ENCODE data around the gene LYSMD2. TPM values are rescaled to one million over a fixed set of nuclear protein-coding genes. Genes with fewer than 3 reads are reported as not detected.

The LYSMD2 gene
- total RNA-seq, 4 donors from 2014 or later, result 12.7 to 26.4 (median 16.0) TPM

DNA sequence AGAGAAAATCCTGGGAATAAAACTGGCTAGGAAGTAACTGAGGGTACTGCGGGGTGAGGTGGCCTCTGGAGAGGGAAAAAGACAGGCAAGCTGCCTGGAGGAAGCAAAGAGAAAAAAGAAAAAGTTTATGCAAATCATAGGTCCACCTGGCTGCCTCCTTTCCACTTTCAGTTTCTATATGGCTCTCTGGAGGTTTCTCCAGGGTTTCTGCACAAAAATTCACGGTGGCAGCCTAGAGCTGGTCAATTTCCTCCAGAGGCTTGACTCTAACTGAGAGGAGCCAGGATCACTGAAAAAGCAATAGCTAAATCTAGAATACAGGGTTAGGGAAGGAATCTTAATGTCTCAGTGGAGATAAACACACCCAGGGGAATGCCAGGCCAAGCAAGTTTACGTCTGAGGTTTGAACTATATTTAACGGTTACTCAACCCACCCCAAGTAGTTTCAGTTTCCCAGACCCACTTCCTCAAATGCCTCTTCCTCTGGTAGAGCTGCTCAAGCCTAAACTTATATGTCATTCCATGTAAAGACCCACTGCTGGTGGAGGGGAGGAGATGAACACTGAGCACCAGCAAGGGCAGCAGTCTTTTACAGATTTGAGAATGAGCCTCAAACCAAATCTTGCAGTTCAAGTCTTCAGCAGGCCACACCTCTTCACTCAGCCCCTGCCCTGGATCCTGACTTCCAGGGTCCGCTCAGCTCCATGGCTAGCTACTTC is 5.7 kb downstream of the LYSMD2 start:
- no peaks in the 10 kb centered on the region for H3K27me3 ChIP-seq
- H3K36me3 ChIP-seq, result no peaks in the 10 kb centered on the region
- no peaks in the 10 kb centered on the region for H3K9me3 ChIP-seq
- peak in 2 of 3 donors; percentile 50 to 58 for DNase-seq
- no peak for TF ChIP-seq CTCF (IDR thresholded peaks at IDR 0.05)
- no peak for TF ChIP-seq POLR2A (IDR thresholded peaks at IDR 0.05)
- H3K4me1 ChIP-seq, result peaks cover 0 to 38% (median 18%) of the 10 kb centered on the region in 4 donors
- peak overlapping the region; percentile 10 to 40 (median 34) for H3K4me3 ChIP-seq
- peak overlapping the region; percentile 76 to 85 (median 82) for H3K27ac ChIP-seq

GRCh38 chr15:51727141-51727897 is 10.1 kb downstream of the LYSMD2 start:
- TF ChIP-seq CTCF (IDR thresholded peaks at IDR 0.05), result no peak
- TF ChIP-seq POLR2A (IDR thresholded peaks at IDR 0.05), result no peak
- no peak overlapping the region for H3K4me3 ChIP-seq
- H3K36me3 ChIP-seq, result no peaks in the 10 kb centered on the region
- H3K27ac ChIP-seq, result no peak overlapping the region
- DNase-seq, result no peak
- H3K4me1 ChIP-seq, result peaks cover 0 to 32% (median 9%) of the 10 kb centered on the region in 4 donors
- H3K27me3 ChIP-seq, result no peaks in the 10 kb centered on the region
- no peaks in the 10 kb centered on the region for H3K9me3 ChIP-seq

DNA sequence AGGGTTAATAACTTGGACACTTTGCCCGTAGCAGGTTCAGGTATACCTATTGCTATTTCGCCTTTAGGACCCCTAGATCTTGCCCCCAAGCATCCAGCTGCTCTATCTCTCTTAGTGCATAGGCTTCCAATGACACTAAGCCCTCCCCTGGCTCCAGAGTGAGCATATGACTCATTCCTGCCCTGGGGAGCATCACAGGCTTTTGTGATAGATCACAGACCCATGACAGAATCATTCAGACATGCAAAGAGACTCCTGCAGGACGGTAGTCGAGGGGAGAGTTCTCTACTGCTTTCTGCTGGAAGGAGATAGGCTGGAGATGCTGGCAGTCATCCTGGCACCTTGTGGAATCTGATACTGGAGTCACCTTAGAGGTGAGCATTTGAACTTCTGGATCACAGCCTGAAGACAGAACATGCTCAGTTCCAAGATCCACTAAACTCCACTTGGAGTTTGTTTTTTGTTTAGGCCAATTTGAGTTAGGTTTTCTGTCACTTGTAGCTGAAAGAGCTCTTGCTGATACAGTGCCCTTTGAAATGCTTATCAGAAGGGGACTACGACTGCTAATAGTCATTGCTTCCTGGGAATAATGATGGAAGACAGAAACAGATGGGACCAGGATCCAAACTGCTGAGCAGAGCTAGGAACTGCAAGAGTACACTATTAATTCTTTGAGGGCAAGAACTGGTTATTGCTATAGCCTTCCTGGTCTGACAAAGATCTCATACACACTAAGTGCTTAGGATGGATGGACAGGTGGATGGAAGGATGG is 11.0 kb downstream of the LYSMD2 start:
- Histone ChIP-seq H3K9me3 (no peaks in the 10 kb centered on the region), H3K27me3 (no peaks in the 10 kb centered on the region), H3K4me1 (peaks cover 0 to 28% (median 6%) of the 10 kb centered on the region in 4 donors), H3K4me3 (no peak overlapping the region), H3K36me3 (no peaks in the 10 kb centered on the region), H3K27ac (peak overlapping the region in 2 of 4 donors; percentile 1 to 13)
- TF ChIP-seq CTCF (IDR thresholded peaks at IDR 0.05), result no peak
- TF ChIP-seq POLR2A (IDR thresholded peaks at IDR 0.05), result no peak
- peak in 1 of 3 donors; percentile 64 for DNase-seq

DNA sequence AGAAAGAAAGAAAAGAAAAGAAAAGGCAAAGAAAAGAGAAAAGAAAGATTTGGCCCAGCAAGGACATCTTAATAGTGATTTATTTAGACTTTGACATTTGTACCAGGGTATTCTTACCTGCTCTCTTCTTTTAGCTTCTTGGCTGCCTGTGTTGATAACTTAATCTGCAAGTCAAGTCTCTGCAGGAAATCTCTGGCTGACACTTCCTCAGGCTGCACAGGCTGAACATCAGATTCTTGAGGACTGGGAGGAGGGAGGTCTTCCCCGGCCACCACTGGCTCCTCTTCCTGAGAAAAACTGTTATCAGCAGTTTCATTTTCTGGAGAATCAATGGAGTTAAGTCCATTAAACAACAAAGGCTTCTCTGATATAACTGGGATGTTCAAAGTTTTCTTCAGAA is 12.8 kb downstream of the LYSMD2 start:
- Histone ChIP-seq H3K4me1 (peaks cover 0 to 20% (median 3%) of the 10 kb centered on the region in 4 donors), H3K9me3 (no peaks in the 10 kb centered on the region), H3K27me3 (no peaks in the 10 kb centered on the region), H3K4me3 (no peak overlapping the region), H3K27ac (no peak overlapping the region), H3K36me3 (no peaks in the 10 kb centered on the region)
- DNase-seq, result no peak
- TF ChIP-seq CTCF (IDR thresholded peaks at IDR 0.05), result no peak
- no peak for TF ChIP-seq POLR2A (IDR thresholded peaks at IDR 0.05)

DNA sequence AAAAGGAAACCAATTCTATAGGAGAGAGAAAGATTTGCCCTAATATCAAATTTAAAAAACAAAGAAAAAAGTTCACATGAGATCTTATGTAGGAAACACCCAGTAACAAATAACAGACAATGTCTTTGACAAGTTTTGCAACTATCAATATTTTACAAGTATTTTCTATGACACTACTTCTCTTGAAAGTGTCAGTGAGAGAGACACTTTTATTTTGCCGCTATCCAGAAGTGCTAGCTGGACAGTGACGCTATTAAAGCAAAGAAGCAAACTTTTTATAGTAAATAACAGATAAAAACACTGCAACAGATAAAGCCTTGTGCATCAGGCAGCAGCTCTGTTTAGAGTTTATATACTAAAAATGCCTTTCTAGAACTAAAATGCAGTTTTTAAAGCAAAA is 13.3 kb downstream of the LYSMD2 start:
- H3K4me3 ChIP-seq, result no peak overlapping the region
- H3K27me3 ChIP-seq, result no peaks in the 10 kb centered on the region
- H3K36me3 ChIP-seq, result no peaks in the 10 kb centered on the region
- H3K27ac ChIP-seq, result no peak overlapping the region
- TF ChIP-seq CTCF (IDR thresholded peaks at IDR 0.05), result no peak
- no peak for DNase-seq
- H3K4me1 ChIP-seq, result peaks cover 0 to 20% (median 3%) of the 10 kb centered on the region in 4 donors
- H3K9me3 ChIP-seq, result no peaks in the 10 kb centered on the region

All from Peyer's patch (tissue), 4 donors.